OCI-M2 (cell line): ENCODE data around the gene SLC36A4.
"Not testable (repeated sequence)": the region's sequence is repeated elsewhere in the genome, so short reads cannot be mapped to it uniquely, and the experiment has no call there.

Experiments
- DNase-seq: peaks from one replicate; lab custom pipeline; 2025; ENCODE audit not compliant: unreplicated experiment; lab: John Stamatoyannopoulos, UW

The SLC36A4 gene

GRCh38 chr11:93197380-93198214 lies at the start of gene SLC36A4:
SLC36A4 (minus strand) TSS chr11:93197991; CDS start chr11:93197832, 159 bp downstream.
- DNase-seq, result peak; percentile 33

- not testable (repeated sequence) for DNase-seq
Measured at GRCh38 chr11:93246790-93247189, 49.0 kb upstream of the SLC36A4 start.

- DNase-seq, result no peak
Measured at GRCh38 chr11:93244018-93244417, 46.2 kb upstream of the SLC36A4 start.

- no peak for DNase-seq
Measured at GRCh38 chr11:93239966-93240365, 42.2 kb upstream of the SLC36A4 start.

- DNase-seq, result no peak
Measured at GRCh38 chr11:93238956-93239355, 41.2 kb upstream of the SLC36A4 start.

- no peak for DNase-seq
Measured at GRCh38 chr11:93236741-93237675, 39.2 kb upstream of the SLC36A4 start.

GRCh38 chr11:93234602-93235207 lies 36.9 kb upstream of the SLC36A4 start:
- DNase-seq, result peak; percentile 3

GRCh38 chr11:93229876-93230275 lies 32.1 kb upstream of the SLC36A4 start:
- no peak for DNase-seq

GRCh38 chr11:93225662-93226061 lies 27.9 kb upstream of the SLC36A4 start:
- DNase-seq, result no peak

GRCh38 chr11:93221539-93221938 lies 23.7 kb upstream of the SLC36A4 start:
- no peak for DNase-seq

GRCh38 chr11:93220078-93220477 lies 22.3 kb upstream of the SLC36A4 start:
- no peak for DNase-seq

GRCh38 chr11:93219440-93219839 lies 21.6 kb upstream of the SLC36A4 start:
- no peak for DNase-seq

GRCh38 chr11:93216511-93217101 lies 18.8 kb upstream of the SLC36A4 start:
- DNase-seq, result no peak

GRCh38 chr11:93213622-93214021 lies 15.8 kb upstream of the SLC36A4 start:
- DNase-seq, result no peak

GRCh38 chr11:93212094-93212493 lies 14.3 kb upstream of the SLC36A4 start:
- no peak for DNase-seq

- no peak for DNase-seq
Measured at GRCh38 chr11:93209466-93209865, 11.7 kb upstream of the SLC36A4 start.

GRCh38 chr11:93208663-93209270 lies 11.0 kb upstream of the SLC36A4 start:
- DNase-seq, result no peak

GRCh38 chr11:93199616-93200015 lies 1.8 kb upstream of the SLC36A4 start:
- no peak for DNase-seq

- no peak for DNase-seq
Measured at GRCh38 chr11:93198215-93198845, 539 bp upstream of the SLC36A4 start.

- no peak for DNase-seq
Measured at GRCh38 chr11:93196816-93197379, 893 bp downstream of the SLC36A4 start.
